Hippocampal formation (tissue), 2 donors: ENCODE results near the gene TSPAN14.

ENCODE experiments used
- DNase-seq, 2 donors: peaks; one replicate each; lab custom pipeline; 2025; lab: John Stamatoyannopoulos, UW

Gene TSPAN14

DNA sequence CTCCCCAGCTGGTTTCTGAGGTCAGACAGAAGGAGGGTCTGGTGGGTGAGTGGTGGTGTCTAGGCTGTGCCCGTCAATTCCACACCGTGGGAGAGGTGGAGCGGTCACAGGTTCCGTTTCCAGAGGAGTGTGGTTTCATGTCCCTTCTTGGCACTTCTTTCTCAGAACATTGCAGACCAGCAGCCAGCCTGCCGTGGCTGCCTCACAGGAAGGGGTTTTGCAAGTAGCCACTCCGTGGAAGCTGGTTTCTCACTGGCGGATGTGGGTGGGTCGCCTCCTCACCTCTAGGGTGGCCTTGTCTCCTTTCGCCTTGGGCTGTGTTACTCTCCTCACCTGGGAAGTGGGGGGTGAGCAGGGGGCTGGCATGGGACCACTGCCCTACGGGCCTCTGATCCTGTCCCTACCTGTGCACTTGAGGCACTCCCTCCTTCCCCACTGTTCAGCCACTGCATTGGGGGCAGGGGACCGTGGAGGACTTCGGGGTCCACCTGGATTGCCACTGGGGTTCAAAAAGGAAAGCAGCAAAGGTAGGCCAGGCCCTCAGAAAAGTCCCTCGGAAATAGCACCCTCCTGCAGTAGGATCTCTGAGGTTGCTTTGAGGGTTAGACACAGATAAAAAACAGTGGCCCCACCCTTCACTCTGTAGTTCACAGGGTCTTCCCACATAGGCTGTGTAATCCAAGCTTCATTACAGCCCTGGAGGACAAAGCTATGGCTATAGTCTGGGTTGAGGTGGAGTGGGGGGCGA lies 33.9 kb downstream of the TSPAN14 start:
- no peak for DNase-seq

- no peak for DNase-seq
These were observed 34.5 kb downstream of the TSPAN14 start for GRCh38 chr10:80488539-80489066.

GRCh38 chr10:80489371-80490112 lies 35.4 kb downstream of the TSPAN14 start:
- no peak for DNase-seq

GRCh38 chr10:80491251-80492102 lies 37.4 kb downstream of the TSPAN14 start:
- DNase-seq: no peak

DNA sequence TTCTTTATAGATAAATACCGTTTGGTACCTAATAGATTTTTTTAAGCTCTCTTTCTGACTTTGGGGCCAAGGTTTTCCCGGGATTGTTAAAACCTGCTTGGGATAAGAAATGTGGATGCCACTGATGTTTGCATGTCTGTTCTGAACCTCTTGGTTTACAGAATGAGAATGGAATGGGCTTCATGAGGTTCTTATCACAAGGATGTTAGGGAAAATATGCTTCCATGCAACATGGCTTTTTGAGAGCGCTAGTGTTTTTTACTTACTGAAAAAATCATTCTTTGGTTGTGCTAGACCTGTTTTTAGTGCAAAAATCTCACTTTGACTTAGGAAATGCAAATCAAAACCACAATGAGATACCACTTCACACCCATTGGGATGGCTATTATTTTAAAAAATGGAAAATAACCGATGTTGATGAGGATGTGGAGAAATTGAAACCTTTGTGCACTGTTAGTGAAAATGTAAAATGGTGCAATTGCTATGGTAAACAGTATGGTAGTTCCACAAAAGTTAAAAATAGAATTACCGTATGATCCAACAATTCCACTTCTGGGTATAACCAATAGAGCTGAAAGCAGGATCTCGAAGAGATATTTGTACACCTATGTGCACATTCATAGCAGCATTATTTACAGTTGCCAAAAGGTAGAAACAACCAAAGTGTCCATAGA lies 38.9 kb downstream of the TSPAN14 start:
- no peak for DNase-seq

DNA sequence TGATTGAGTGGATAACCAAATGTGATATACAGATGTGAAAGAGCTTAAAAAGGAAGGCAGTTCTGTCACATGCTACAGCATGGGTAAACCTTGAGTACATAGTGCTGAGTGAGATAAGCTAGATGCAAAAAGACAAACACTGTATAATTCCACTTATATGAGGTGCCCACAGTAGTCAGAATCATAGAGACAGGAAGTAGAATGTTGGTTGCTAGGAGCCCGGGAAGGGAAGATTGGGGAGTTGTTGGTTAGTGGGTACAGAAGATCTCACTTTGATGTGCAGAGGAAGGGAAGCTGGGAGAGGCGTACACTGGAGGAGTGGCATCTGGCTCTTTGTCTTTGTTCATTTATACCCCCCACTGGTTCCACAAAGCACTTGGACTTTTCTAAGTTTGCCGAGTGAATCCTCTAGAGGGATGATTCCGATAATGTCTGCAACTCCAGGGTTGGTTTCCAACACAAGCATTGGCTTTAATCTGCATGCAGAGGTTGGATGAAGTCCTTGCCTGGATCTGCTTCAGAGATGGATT lies 39.5 kb downstream of the TSPAN14 start:
- no peak for DNase-seq

- no peak for DNase-seq
These were observed 42.6 kb downstream of the TSPAN14 start for GRCh38 chr10:80496555-80497172.

DNA sequence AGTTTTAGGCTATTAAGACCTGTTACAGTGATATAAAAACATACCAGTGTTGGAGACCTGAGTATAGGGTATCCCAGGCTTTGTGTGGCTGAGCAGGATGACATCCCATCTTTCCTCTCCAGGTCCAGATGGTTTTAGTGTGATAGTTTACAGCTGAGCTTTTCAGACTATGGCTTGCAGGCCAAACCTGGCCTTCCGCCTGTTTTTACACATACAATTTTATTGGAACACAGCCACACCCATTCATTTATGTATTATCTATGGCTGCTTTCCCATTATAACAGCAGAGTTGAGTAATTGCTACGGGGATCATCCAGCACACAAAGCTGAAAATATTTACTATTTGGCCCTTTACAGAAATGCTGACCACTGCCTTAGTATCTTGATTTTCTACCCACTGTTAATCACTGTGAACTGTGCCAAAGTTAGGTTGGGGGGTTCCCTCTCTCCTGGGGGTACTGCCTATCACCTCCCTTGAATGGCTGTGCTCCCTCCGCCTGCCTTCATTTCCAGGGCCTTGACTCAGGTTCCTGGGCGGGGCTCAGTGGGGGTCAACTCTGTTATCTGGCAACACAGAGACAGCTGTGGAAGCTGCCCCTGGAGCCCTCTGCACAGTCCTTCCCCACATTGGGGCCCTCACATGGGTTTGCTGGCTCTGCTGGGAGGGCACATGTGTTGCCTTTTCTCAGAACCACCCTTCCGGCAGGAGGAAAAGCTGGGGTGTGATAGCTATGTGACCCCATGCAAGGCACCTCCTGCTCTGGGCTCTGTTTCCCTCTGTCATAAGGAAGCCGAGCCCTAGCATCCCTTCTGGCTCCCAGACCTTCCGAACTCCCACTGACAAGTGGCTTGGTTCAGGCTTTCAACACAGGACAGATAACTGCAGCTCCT lies 43.3 kb downstream of the TSPAN14 start:
- no peak for DNase-seq

GRCh38 chr10:80498078-80498832 lies 44.1 kb downstream of the TSPAN14 start:
- DNase-seq: no peak

DNA sequence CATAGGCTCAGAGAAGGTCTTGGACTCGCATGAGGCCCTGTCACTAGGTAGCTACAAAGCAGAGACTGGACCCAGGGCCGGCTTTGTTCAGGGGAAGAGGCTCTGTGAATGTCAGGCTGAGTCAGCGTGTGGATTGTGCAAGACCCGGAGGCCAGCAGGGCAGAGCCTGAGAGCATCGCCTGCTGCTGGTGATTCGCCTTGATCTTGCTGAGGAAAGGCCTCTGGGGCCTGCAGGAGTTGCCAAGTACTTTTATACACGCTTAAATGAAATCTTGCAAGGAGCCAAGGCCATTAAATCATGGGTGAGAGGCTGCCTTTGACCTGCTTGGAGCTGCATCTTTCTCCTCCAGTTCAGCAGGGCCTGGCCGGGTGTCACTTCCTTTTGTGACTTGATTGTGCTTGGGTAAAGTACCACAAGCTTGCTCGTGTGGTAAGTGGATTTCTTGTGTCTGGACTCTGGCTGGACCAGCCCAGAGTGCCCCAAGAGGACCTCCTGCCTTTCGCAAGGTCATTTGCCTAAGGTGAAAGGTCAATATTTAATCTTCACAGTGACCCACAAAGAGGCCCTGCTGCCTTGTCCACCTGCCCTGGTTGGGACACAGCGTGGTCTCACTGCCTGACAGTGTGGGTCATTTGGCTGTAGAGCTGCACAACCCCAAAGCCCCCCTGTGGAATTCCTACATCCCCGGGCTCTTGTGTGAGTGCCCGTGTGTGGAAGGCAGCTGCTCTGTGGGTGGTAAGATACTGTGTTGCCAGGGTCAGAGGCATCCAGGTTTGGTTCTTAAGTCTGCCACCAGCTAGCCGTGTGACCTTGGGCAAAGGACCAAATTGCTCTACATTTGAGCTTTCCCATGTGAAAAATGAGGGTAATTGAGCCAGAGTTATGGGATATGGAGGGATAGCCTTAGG lies 45.0 kb downstream of the TSPAN14 start:
- peak; percentile 42 to 75 for DNase-seq

- DNase-seq: no peak
These were observed 46.7 kb downstream of the TSPAN14 start for GRCh38 chr10:80500572-80501380.

DNA sequence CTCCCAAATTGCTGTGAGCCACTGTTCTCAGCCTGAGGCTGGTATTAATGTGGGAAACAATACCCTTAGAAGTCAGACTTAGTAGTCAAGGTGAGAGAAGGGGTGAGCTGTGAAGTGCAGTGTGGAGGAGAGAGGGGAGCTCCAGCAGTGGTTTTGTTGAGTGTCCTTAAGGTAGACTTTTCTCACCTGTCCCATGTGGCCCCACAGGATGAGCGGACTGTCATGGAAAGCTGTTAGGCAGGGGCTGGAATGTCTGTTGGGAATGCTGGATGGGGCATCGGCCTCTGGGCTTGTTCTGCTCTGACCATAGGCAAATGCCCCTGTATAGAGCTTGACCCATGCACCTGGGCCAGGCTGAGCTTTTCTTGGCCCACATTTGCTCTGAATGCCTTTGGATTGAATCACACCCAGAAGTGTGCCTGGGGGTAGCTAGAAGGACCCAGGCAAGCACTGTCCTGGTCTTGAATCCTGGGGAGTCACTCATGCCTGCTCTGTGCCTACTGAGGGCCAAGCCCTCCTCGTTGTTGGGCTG lies 47.3 kb downstream of the TSPAN14 start:
- DNase-seq: no peak

DNA sequence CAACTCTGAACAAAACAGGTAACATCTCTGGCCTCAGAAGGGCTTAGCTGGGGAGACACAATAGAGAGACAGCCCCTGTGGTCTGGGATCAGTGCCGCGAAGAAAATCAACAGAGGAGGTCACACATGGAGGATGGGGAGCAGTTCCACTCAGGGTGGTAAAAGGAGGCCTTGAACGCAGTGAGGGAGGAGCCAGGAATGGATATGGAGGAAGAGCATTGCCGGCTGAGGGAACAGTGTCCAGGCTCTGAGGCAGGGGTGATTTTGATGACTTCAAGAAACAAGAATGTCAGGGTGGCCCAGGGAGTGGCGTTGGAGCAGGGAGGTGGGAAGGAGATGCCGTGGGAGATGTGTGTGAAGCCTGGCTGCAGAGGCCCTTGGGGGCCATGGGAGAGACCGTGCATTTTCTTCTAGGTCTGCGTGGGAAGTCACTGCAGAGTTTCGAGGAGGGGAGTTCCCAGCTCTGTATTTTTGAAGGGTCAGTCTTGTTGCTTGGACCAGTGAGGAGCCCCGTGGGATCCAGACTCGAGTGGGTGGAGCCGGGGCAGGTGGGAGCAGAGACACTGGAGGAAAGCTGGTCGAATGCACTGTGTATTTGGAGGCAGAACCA lies 47.9 kb downstream of the TSPAN14 start:
- DNase-seq: no peak

GRCh38 chr10:80502621-80503583 lies 48.8 kb downstream of the TSPAN14 start:
- DNase-seq: no peak

GRCh38 chr10:80503584-80504157 lies 49.6 kb downstream of the TSPAN14 start:
- DNase-seq: no peak
